T-helper 9 cell (primary cell): ENCODE data around the gene NDRG4.

ENCODE experiments used
- DNase-seq: peaks from one replicate; pipeline ENCODE4 v3.0.0-alpha.2; 2020

The NDRG4 gene

GRCh38 chr16:58551496-58551895 is 51.6 kb downstream of the NDRG4 start:
- no peak for DNase-seq

GRCh38 chr16:58556678-58557077 is 56.7 kb downstream of the NDRG4 start:
- no peak for DNase-seq
